ENCODE measurements around the gene SUGCT.

DNA sequence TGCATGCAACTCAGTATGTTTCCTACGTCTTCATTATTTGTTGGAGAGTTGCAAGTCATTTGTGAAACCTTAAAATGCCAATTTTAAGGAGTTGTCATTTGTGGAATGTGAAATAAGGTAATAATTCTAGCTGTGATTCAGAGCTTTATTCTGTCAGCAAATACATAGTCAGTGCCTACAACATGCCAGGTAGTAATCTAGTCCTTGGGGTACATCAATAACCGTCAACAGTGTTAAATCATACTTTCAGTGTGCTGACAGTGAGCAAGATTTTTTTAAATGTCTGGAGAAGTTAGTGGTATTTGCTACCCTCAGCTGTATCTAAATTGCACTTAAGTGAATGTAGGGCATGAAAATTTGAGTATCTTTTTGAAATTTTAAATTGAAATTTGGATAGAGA, 37.1 kb upstream of the SUGCT start:
- TF ChIP-seq POLR2A (IDR thresholded peaks at IDR 0.05; ENCODE audit: control extremely low read depth in 1 of 2, low read depth in 2 of 2, low read length in 2 of 2), result no peak
- no peak for TF ChIP-seq CTCF (IDR thresholded peaks at IDR 0.05; ENCODE audit: control extremely low read depth in 1 of 3, insufficient read depth in 1 of 3, low read depth in 1 of 3, low read length in 3 of 3)
- TF ChIP-seq EP300 (IDR thresholded peaks at IDR 0.05; ENCODE audit: borderline replicate concordance in 1 of 2, low read depth in 2 of 2, low read length in 2 of 2), result no peak
